Spinal cord (tissue), 10 donors: Measurements from ENCODE around the gene MEOX1. TPM values are rescaled to one million over a fixed set of nuclear protein-coding genes. Genes with fewer than 3 reads are reported as not detected.
"Not testable (repeated sequence)": the region's sequence is repeated elsewhere in the genome, so short reads cannot be mapped to it uniquely, and the experiment has no call there.

Experiments
- DNase-seq, 6 donors: peaks; one replicate each; pipeline versions ENCODE4 v3.0.0 to v3.0.0-alpha.2; 2013 to 2015; ENCODE audit warnings: low spot score in 6 of 6, low read depth in 4 of 6
- H3K27ac ChIP-seq: one replicate; pipeline ENCODE4 v1.5.1; 2013; ENCODE audit warnings: low read depth, low read length, control low read depth
- H3K27me3 ChIP-seq: one replicate; pipeline ENCODE4 v1.6.1; 2013; ENCODE audit warnings: low read length; ENCODE audit not compliant: control insufficient read depth, insufficient read depth
- H3K36me3 ChIP-seq: one replicate; pipeline ENCODE4 v1.6.1; 2013; ENCODE audit warnings: low read length; ENCODE audit not compliant: control insufficient read depth, insufficient read depth
- H3K4me1 ChIP-seq: one replicate; pipeline ENCODE4 v1.6.1; 2013; ENCODE audit warnings: low read length; ENCODE audit not compliant: control insufficient read depth, insufficient read depth
- H3K4me3 ChIP-seq: one replicate; pipeline ENCODE4 v1.5.1; 2013; ENCODE audit warnings: low read depth, low read length, control low read depth
- H3K9me3 ChIP-seq: one replicate; pipeline ENCODE4 v1.6.1; 2013; ENCODE audit warnings: low read length; ENCODE audit not compliant: control insufficient read depth, insufficient read depth
- WGBS: methylation state at CpG from one replicate; pipeline ENCODE4 v1.1.5; 2013; ENCODE audit warnings: missing lambda C conversion rate; ENCODE audit not compliant: insufficient coverage; 5-methylcytosine and 5-hydroxymethylcytosine counted together
- polyA plus RNA-seq, 2 donors: library from polyadenylated mRNA; unstranded; fragments of 120-200 nt; gene quantifications; one replicate each; pipeline ENCODE4 v1.2.1, GENCODE V29; 2013; ENCODE audit not compliant: insufficient read length in 2 of 2
- total RNA-seq, 2 donors: library from RNA; depleted of rRNA in 1 of 2; stranded (reverse); fragments of 120-200 nt in 1 of 2; fragments of >200 nt in 1 of 2; gene quantifications; one replicate each; pipeline versions ENCODE4 v1.2.3 to v1.2.4, GENCODE V29; 2013 to 2014
- donor health status: healthy.

The MEOX1 gene
- total and polyA plus RNA-seq, 4 donors: 0.35 to 2.3 (median 1.7) TPM

DNA sequence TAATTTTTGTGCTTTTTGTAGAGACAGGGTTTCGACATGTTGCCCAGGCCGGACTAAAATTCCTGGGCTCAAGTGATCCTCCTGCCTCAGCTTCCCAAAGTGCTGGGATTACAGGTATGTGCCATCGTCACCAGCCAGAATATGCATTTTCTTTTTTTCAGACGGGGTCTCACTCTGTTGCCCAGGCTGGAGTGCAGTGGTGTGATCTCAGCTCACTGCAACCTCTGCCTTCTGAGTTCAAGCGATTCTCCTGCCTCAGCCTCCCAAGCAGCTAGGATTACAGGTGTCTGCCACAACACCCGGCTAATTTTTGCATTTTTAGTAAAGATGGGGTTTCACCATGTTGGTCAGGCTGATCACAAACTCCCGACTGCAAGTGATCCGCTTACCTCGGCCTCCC is 25.2 kb upstream of the MEOX1 start:
- 89% methylated on average over 9 of the region's 9 CpGs for WGBS
- not testable (repeated sequence) for H3K9me3 ChIP-seq, H3K36me3 ChIP-seq, H3K27ac ChIP-seq, H3K4me3 ChIP-seq, H3K27me3 ChIP-seq, H3K4me1 ChIP-seq, DNase-seq

GRCh38 chr17:43683928-43684653 is 22.4 kb upstream of the MEOX1 start:
- Histone ChIP-seq H3K4me1 (peaks cover 4% of the 10 kb centered on the region), H3K27ac (no peak overlapping the region), H3K36me3 (no peaks in the 10 kb centered on the region), H3K9me3 (no peaks in the 10 kb centered on the region), H3K27me3 (no peaks in the 10 kb centered on the region), H3K4me3 (no peak overlapping the region)
- DNase-seq: no peak
- 91% methylated on average over 9 of the region's 12 CpGs for WGBS

- Histone ChIP-seq H3K4me3 (no peak overlapping the region), H3K4me1 (peaks cover 28% of the 10 kb centered on the region), H3K36me3 (no peaks in the 10 kb centered on the region), H3K27ac (no peak overlapping the region), H3K9me3 (no peaks in the 10 kb centered on the region), H3K27me3 (no peaks in the 10 kb centered on the region)
- 92% methylated on average over 10 of the region's 10 CpGs for WGBS
- DNase-seq: no peak
These were observed 18.7 kb upstream of the MEOX1 start for GRCh38 chr17:43680461-43680860.

GRCh38 chr17:43679911-43680310 is 18.2 kb upstream of the MEOX1 start:
- H3K27ac ChIP-seq: no peak overlapping the region
- H3K4me1 ChIP-seq: peaks cover 34% of the 10 kb centered on the region

DNA sequence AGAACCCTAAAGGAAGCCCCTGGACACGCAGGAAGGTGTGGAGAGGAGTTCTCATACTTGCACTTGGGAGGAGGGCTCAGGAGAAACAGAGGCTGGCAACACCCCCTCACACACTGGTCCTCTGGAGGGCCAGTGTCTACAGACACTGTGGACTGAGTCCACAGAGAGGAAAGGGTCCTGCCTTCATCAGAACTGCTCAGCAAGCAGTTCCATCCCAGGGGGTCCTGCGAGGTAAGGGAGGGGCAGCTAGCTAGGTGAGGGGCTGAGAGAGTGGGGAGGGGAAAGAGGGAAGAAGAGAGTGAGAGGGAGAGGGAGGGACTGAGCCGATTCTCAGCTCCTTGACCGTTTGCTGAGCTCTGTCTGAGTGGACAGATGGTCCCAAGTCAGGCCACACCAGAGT is 17.7 kb upstream of the MEOX1 start:
- WGBS: 11% methylated on average over 1 of the region's 4 CpGs
- no peaks in the 10 kb centered on the region for H3K36me3 ChIP-seq
- DNase-seq: no peak
- H3K9me3 ChIP-seq: no peaks in the 10 kb centered on the region
- H3K27ac ChIP-seq: no peak overlapping the region
- no peaks in the 10 kb centered on the region for H3K27me3 ChIP-seq
- peaks cover 34% of the 10 kb centered on the region for H3K4me1 ChIP-seq
- H3K4me3 ChIP-seq: no peak overlapping the region

More at GRCh38 chr17:43679911-43680310, 18.2 kb upstream of the MEOX1 start:
- Histone ChIP-seq H3K9me3 (no peaks in the 10 kb centered on the region), H3K4me3 (no peak overlapping the region), H3K36me3 (no peaks in the 10 kb centered on the region), H3K27me3 (no peaks in the 10 kb centered on the region)
- no peak for DNase-seq
- 62% methylated on average over 8 of the region's 8 CpGs for WGBS

GRCh38 chr17:43676471-43676870 is 14.7 kb upstream of the MEOX1 start:
- H3K9me3 ChIP-seq: no peaks in the 10 kb centered on the region
- H3K4me1 ChIP-seq: peaks cover 48% of the 10 kb centered on the region
- DNase-seq: no peak
- H3K27me3 ChIP-seq: no peaks in the 10 kb centered on the region
- H3K36me3 ChIP-seq: no peaks in the 10 kb centered on the region
- no peak overlapping the region for H3K4me3 ChIP-seq
- WGBS: no CpG with 5 or more reads among the region's 3 CpGs
- no peak overlapping the region for H3K27ac ChIP-seq

DNA sequence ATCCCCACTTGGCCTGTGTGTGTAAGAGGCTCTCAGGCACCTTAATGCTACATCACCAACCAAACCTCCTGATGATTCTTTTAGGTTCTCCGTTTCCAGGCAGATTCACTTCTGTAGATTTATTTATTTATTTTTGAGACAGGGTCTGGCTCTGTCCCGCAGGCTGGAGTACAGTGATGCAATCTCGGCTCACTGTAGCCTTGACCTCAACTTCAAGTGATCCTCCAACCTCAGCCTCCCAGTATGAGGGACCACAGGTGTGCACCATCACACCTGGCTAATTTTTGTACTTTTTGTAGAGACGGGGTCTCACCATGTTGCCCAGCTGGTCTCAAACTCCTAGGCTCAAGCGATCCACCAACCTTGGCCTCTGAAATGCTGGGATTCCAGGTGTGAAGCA is 12.7 kb upstream of the MEOX1 start:
- DNase-seq: no peak
- Histone ChIP-seq H3K27ac (no peak overlapping the region), H3K9me3 (no peaks in the 10 kb centered on the region), H3K4me3 (no peak overlapping the region), H3K36me3 (no peaks in the 10 kb centered on the region), H3K4me1 (peaks cover 60% of the 10 kb centered on the region), H3K27me3 (no peaks in the 10 kb centered on the region)
- WGBS: 100% methylated on average over 3 of the region's 5 CpGs

GRCh38 chr17:43673516-43674323 is 12.0 kb upstream of the MEOX1 start:
- WGBS: 47% methylated on average over 11 of the region's 14 CpGs
- no peak overlapping the region for H3K27ac ChIP-seq
- DNase-seq: peak in 2 of 6 donors; percentile 86 to 88
- no peak overlapping the region for H3K4me3 ChIP-seq
- H3K9me3 ChIP-seq: no peaks in the 10 kb centered on the region
- no peaks in the 10 kb centered on the region for H3K27me3 ChIP-seq
- H3K4me1 ChIP-seq: peaks cover 60% of the 10 kb centered on the region
- H3K36me3 ChIP-seq: no peaks in the 10 kb centered on the region

DNA sequence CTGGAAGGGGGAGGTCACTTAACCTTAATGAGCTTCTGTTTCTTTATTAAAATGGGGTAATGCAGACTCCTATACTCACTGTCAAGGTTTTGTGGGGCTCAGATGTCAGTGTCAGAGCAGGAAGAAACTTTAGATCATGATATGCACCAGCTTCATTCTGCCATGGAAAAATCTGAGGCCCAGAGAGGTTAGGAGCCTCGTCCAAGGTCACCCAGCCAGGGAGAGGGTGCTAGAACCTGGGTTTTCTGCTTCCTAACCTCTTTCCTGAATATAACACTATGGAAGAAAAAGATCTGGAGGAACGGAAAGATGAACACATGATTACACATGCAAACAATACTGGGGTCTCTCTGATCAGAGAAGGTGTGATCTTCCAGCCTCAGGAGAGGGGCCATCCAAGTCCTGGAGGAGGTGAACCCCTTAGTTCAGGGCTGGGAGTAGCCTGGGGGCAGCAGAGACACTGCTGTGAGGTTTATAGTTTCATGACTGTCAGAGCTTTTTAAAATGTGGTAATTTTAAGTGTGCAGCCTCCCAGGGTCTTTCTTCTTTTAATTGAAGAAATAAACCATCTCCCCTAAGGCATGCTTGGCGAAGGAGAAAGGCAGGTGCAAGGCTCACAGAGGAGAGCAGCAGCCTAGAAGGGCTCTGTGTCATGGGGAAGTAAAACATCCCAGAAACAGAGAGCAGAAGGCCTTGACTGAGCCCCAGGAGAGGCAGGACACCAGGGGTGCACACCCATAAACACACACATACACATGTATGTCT is 10.2 kb upstream of the MEOX1 start:
- peak in 1 of 6 donors; percentile 73 for DNase-seq
- no peak overlapping the region for H3K27ac ChIP-seq
- no peaks in the 10 kb centered on the region for H3K36me3 ChIP-seq
- no CpG with 5 or more reads among the region's 3 CpGs for WGBS
- H3K27me3 ChIP-seq: no peaks in the 10 kb centered on the region
- H3K4me1 ChIP-seq: peaks cover 50% of the 10 kb centered on the region
- H3K4me3 ChIP-seq: no peak overlapping the region
- no peaks in the 10 kb centered on the region for H3K9me3 ChIP-seq
